Measurements from ENCODE around the gene GABRB2.

- TF ChIP-seq CTCF (IDR thresholded peaks at IDR 0.05) (no peak), POLR2AphosphoS5 (IDR thresholded peaks at IDR 0.05; ENCODE audit: low read depth, low read length) (no peak), SIN3A (IDR thresholded peaks at IDR 0.05; ENCODE audit: borderline replicate concordance, insufficient read depth, low read depth, low read length) (no peak)
Measured at GRCh38 chr5:161286066-161286655, 260.4 kb downstream of the GABRB2 start.

Data from Panc1 (cell line).